Activated T-helper 1 cell treated with anti-CD3 and anti-CD28 coated beads, Interleukin-12 subunit alpha, Interleukin-12 subunit beta, Interleukin-2, Interleukin-4 antibody, amounts not matched to agents 30 ng/mL and 10 ng/mL and 1 ng/mL, durations not matched to agents 14 hours and 24 hours and 36 hours (primary cell): ENCODE measurements around the gene SRRD. TPM values are rescaled to one million over a fixed set of nuclear protein-coding genes. Genes with fewer than 3 reads are reported as not detected.
A peak's percentile ranks its signal among the peaks of the same experiment; 100 is the strongest.
"Not testable (repeated sequence)": the region's sequence is repeated elsewhere in the genome, so short reads cannot be mapped to it uniquely, and the experiment has no call there.

Experiments used
- DNase-seq: peaks from one replicate; pipeline ENCODE4 v3.0.0; 2021; ENCODE audit warnings: low spot score
- H3K27ac Mint-ChIP-seq: one replicate; pipeline ENCODE4 v1.8.0; 2021; ENCODE audit warnings: mild to moderate bottlenecking, mixed read lengths
- H3K27me3 Mint-ChIP-seq: one replicate; pipeline ENCODE4 v1.8.0; 2022; ENCODE audit warnings: mild to moderate bottlenecking, moderate library complexity, mixed read lengths; ENCODE audit not compliant: insufficient read depth
- H3K36me3 Mint-ChIP-seq: one replicate; pipeline ENCODE4 v1.8.0; 2021; ENCODE audit warnings: low read depth, mixed read lengths
- H3K4me1 Mint-ChIP-seq: one replicate; pipeline ENCODE4 v1.8.0; 2021; ENCODE audit warnings: low read depth, mixed read lengths
- H3K4me3 Mint-ChIP-seq: one replicate; pipeline ENCODE4 v1.8.0; 2021; ENCODE audit warnings: mild to moderate bottlenecking, moderate library complexity, mixed read lengths
- H3K9me3 Mint-ChIP-seq: one replicate; pipeline ENCODE4 v1.8.0; 2021; ENCODE audit warnings: mixed read lengths
- intact Hi-C: fragments of 100-400 bp; cut with micrococcal nuclease; formaldehyde crosslinking; loops from one replicate; pipeline ENCODE4 v1.15.1; 2024
- total RNA-seq: library from RNA; stranded (reverse); gene quantifications from 2 replicates; pipeline ENCODE4 v1.2.3, GENCODE V29; 2022

Gene SRRD
- total RNA-seq, 1 donor from 2014 or later, result 34.8 TPM

DNA sequence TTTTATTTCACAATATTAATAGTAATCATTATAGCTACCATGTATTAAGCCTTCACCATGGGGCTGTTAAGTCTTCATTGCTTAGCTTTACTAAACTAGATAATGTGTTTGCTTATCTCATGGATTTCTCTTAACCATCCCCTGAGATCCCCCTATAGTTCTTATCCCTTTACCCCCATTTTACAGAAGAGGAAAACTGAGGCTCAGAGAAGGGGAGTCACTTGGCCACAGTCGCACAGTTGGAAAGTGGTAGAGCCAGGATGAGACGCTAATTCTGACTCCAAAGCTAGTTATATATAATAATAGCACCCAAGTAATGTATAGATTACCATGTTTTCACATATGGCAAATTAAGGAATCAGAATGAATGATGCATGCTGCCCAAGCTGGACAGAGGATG is 38.3 kb downstream of the SRRD start:
- intact Hi-C loops, result no loop called here
- Mint-ChIP-seq H3K36me3 (peaks cover 24% of the 10 kb centered on the region), H3K9me3 (no peaks in the 10 kb centered on the region), H3K27ac (no peak overlapping the region), H3K27me3 (no peaks in the 10 kb centered on the region), H3K4me3 (no peak overlapping the region), H3K4me1 (no peaks in the 10 kb centered on the region)
- no peak for DNase-seq

- H3K27ac Mint-ChIP-seq, result no peak overlapping the region
These were observed 38.9 kb downstream of the SRRD start for GRCh38 chr22:26522592-26522991.

GRCh38 chr22:26524870-26525269 is 41.2 kb downstream of the SRRD start:
- H3K4me1 Mint-ChIP-seq, result no peaks in the 10 kb centered on the region
- no peak overlapping the region for H3K27ac Mint-ChIP-seq
- H3K27me3 Mint-ChIP-seq, result no peaks in the 10 kb centered on the region
- no peak for DNase-seq
- intact Hi-C loops, result no loop called here
- H3K36me3 Mint-ChIP-seq, result peaks cover 35% of the 10 kb centered on the region
- H3K4me3 Mint-ChIP-seq, result no peak overlapping the region
- H3K9me3 Mint-ChIP-seq, result no peaks in the 10 kb centered on the region

More at GRCh38 chr22:26522592-26522991, 38.9 kb downstream of the SRRD start:
- intact Hi-C loops, result no loop called here
- Mint-ChIP-seq H3K36me3 (peaks cover 28% of the 10 kb centered on the region), H3K9me3 (no peaks in the 10 kb centered on the region), H3K27me3 (no peaks in the 10 kb centered on the region), H3K4me3 (no peak overlapping the region), H3K4me1 (no peaks in the 10 kb centered on the region)
- DNase-seq, result no peak

- peaks cover 43% of the 10 kb centered on the region for H3K36me3 Mint-ChIP-seq
- intact Hi-C loops, result no loop called here
- no peaks in the 10 kb centered on the region for H3K9me3 Mint-ChIP-seq
- H3K4me3 Mint-ChIP-seq, result no peak overlapping the region
- H3K27me3 Mint-ChIP-seq, result no peaks in the 10 kb centered on the region
- H3K27ac Mint-ChIP-seq, result peak overlapping the region; percentile 29
- DNase-seq, result no peak
- H3K4me1 Mint-ChIP-seq, result no peaks in the 10 kb centered on the region
These were observed 42.4 kb downstream of the SRRD start for GRCh38 chr22:26525946-26526564.

DNA sequence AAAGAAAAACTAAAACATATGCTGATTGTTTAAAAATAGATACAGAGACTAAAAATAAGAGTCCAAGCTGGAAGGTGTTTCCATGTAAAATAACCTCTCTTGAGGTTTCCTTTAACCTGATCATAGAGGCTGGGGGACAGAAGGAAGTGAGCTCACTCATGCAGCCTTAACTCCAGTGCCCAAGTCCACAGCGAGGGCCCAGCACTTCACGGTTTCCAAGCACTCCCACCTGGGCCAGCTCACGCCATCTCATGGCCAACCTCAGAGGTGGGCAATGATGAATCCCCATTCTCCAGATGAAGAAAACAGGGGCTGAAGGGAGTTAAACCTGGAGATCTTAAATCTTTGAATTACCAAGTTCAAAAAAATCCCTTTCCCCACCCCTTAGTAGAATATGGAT is 43.5 kb downstream of the SRRD start:
- Mint-ChIP-seq H3K27ac (peak overlapping the region; percentile 29), H3K4me3 (no peak overlapping the region)

GRCh38 chr22:26527574-26528465 is 44.1 kb downstream of the SRRD start:
- Mint-ChIP-seq H3K36me3 (peaks cover 44% of the 10 kb centered on the region), H3K4me1 (peaks cover 12% of the 10 kb centered on the region), H3K27me3 (no peaks in the 10 kb centered on the region), H3K9me3 (no peaks in the 10 kb centered on the region), H3K27ac (no peak overlapping the region), H3K4me3 (no peak overlapping the region)
- no peak for DNase-seq
- intact Hi-C loops, result no loop called here

More for the DNA sequence above, 43.5 kb downstream of the SRRD start:
- Mint-ChIP-seq H3K9me3 (no peaks in the 10 kb centered on the region), H3K4me1 (peaks cover 5% of the 10 kb centered on the region), H3K27me3 (no peaks in the 10 kb centered on the region), H3K36me3 (peaks cover 44% of the 10 kb centered on the region)
- intact Hi-C loops, result no loop called here
- DNase-seq, result no peak

- H3K36me3 Mint-ChIP-seq, result peaks cover 44% of the 10 kb centered on the region
These were observed 44.8 kb downstream of the SRRD start for GRCh38 chr22:26528518-26528917.

GRCh38 chr22:26529345-26529744 is 45.7 kb downstream of the SRRD start:
- peaks cover 44% of the 10 kb centered on the region for H3K36me3 Mint-ChIP-seq
- H3K9me3 Mint-ChIP-seq, result no peaks in the 10 kb centered on the region

More at GRCh38 chr22:26528518-26528917, 44.8 kb downstream of the SRRD start:
- intact Hi-C loops, H3K4me3 Mint-ChIP-seq, DNase-seq, H3K9me3 Mint-ChIP-seq, H3K27me3 Mint-ChIP-seq, H3K27ac Mint-ChIP-seq: not testable (repeated sequence)
- H3K4me1 Mint-ChIP-seq, result peaks cover 14% of the 10 kb centered on the region

GRCh38 chr22:26534171-26534855 is 50.6 kb downstream of the SRRD start:
- H3K9me3 Mint-ChIP-seq, result no peaks in the 10 kb centered on the region
- H3K27me3 Mint-ChIP-seq, result no peaks in the 10 kb centered on the region
- H3K4me3 Mint-ChIP-seq, result no peak overlapping the region
- intact Hi-C loops, result no loop called here
- H3K27ac Mint-ChIP-seq, result peak overlapping the region; percentile 23
- DNase-seq, result no peak
- H3K36me3 Mint-ChIP-seq, result peaks cover 40% of the 10 kb centered on the region
- peaks cover 39% of the 10 kb centered on the region for H3K4me1 Mint-ChIP-seq

More at GRCh38 chr22:26529345-26529744, 45.7 kb downstream of the SRRD start:
- DNase-seq, result no peak
- intact Hi-C loops, result no loop called here
- Mint-ChIP-seq H3K4me3 (no peak overlapping the region), H3K4me1 (peaks cover 14% of the 10 kb centered on the region), H3K27ac (no peak overlapping the region), H3K27me3 (no peaks in the 10 kb centered on the region)

- H3K27me3 Mint-ChIP-seq, result no peaks in the 10 kb centered on the region
- no peaks in the 10 kb centered on the region for H3K9me3 Mint-ChIP-seq
- intact Hi-C loops, result no loop called here
- peaks cover 36% of the 10 kb centered on the region for H3K36me3 Mint-ChIP-seq
- no peak for DNase-seq
- peaks cover 39% of the 10 kb centered on the region for H3K4me1 Mint-ChIP-seq
- H3K4me3 Mint-ChIP-seq, result peak overlapping the region; percentile 8
- H3K27ac Mint-ChIP-seq, result peak overlapping the region; percentile 71
These were observed 51.4 kb downstream of the SRRD start for GRCh38 chr22:26534874-26535602.

- peaks cover 36% of the 10 kb centered on the region for H3K36me3 Mint-ChIP-seq
- intact Hi-C loops, result no loop called here
These were observed 51.9 kb downstream of the SRRD start for GRCh38 chr22:26535603-26535908.

GRCh38 chr22:26536056-26536761 is 52.5 kb downstream of the SRRD start:
- DNase-seq, result no peak

More at GRCh38 chr22:26535603-26535908, 51.9 kb downstream of the SRRD start:
- Mint-ChIP-seq H3K4me1 (peaks cover 39% of the 10 kb centered on the region), H3K27ac (peak overlapping the region; percentile 71), H3K4me3 (peak overlapping the region; percentile 8), H3K27me3 (no peaks in the 10 kb centered on the region), H3K9me3 (no peaks in the 10 kb centered on the region)
- no peak for DNase-seq

More at GRCh38 chr22:26536056-26536761, 52.5 kb downstream of the SRRD start:
- no peak overlapping the region for H3K4me3 Mint-ChIP-seq
- no peak overlapping the region for H3K27ac Mint-ChIP-seq
- peaks cover 34% of the 10 kb centered on the region for H3K36me3 Mint-ChIP-seq
- no peaks in the 10 kb centered on the region for H3K9me3 Mint-ChIP-seq
- H3K4me1 Mint-ChIP-seq, result peaks cover 39% of the 10 kb centered on the region
- H3K27me3 Mint-ChIP-seq, result no peaks in the 10 kb centered on the region
- intact Hi-C loops, result no loop called here
